GM18511 (cell line): ENCODE data around the gene RACGAP1.
"Not testable (repeated sequence)": the region's sequence is repeated elsewhere in the genome, so short reads cannot be mapped to it uniquely, and the experiment has no call there.

ENCODE experiments used
- ATAC-seq: cut with Tn5 transposase; IDR thresholded peaks from one replicate; pipeline ENCODE4 v1.9.1; 2021; ENCODE audit warnings: mild to moderate bottlenecking, moderate library complexity; ENCODE audit not compliant: unreplicated experiment

RACGAP1 gene

DNA sequence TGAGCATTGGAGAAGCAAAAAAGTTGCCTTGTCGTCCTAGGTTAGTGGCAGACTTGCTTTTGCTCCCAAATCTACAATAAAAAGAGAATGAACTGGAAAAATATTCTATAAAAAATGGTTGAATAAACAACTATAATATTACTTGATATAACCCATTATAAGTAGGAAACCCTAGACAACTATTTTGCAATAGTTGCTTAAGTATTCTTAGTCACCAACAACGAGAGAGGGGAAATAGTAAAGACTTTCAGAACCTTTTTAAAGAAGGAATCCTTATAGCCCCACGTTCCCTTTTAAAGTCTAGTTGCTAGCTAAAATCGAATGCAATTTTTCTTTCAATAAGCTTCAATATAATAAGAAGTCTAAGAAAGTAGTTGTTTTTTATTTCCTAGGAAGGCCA lies 35.0 kb downstream of the RACGAP1 start:
- no peak for ATAC-seq

DNA sequence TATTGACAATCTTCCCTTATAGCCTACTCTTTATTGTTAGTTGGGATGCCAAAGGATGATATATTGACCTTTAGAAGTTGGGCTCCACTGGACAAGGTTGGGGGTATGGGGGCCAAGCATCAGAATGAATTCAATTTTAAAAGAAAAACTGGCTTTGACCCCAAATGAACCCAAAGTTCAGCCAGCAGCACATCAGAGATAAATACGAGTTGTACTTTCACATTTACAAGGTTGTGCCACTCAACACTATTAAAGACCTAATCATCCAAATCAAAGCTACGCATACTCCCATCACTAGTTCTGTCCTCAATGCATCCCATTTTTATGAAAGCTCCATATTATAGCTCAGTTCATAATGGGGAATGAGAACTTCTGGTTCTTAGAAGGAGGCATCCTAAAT lies 35.9 kb downstream of the RACGAP1 start:
- ATAC-seq: not testable (repeated sequence)

DNA sequence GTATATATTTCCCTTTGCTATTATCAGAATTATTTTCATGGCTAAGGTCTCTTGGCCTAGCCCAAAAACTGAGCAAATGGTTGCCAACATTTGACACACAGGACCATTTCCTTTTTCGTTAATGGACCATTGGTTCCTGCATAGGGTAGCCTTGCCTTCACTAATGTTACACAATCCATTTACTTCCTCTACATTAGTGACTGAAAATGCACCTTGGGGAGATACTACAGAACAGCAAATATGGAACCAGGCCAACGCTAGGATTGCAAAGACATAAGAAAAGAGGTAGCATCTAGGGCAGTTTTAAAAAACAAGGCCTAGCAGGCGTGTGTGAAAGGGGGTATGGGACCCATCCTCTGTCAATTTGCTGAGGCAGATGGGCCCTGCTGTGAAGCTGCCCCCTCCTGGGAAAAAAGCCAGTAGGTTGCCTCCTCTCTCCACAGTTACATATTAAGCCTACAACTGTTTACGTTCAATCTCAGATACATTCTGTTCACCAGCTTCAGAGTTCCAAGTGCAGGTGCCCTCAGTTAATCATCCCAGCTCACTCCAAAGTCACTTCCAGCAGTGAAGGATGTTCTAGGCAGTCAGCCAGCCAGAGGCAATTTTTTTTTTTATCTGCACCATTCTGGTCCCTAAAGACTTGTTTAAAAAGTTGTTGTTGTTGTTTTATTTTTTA lies 37.5 kb downstream of the RACGAP1 start:
- no peak for ATAC-seq

DNA sequence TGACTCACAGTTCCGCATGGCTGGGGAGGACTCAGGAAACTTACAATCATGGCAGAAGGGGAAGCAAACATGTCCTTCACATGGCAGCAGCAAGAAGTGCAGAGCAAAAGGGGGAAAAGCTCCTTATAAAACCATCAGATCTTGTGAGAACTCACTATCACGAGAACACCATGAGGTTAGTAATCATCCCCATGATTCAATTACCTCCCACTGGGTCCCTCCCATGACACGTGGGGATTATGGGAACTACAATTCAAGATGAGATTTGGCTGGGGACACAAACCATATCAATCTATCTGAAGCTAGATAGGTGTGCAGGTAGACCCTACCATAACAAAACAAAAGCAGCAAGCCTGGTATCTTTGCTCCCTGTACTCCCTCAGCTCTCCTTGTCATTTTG lies 38.8 kb downstream of the RACGAP1 start:
- not testable (repeated sequence) for ATAC-seq

DNA sequence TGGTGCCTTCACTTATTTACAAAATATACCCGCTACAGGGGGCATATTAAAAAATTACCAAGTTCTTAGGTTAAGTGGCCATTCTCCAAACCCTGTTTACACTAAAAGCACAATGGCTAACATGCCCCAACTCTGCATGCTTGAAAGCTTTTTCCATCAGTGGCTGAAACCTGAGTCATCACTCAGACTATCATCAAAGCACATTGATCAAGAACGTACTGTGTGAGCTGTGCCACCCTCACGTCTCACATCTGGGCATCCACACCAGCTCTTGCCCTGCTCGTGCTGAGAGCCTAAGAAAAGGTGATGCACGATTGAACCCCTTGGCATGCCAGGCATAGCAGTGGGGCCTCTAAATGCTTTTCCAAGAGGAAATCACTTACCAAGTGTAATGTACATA lies 39.3 kb downstream of the RACGAP1 start:
- ATAC-seq: no peak

DNA sequence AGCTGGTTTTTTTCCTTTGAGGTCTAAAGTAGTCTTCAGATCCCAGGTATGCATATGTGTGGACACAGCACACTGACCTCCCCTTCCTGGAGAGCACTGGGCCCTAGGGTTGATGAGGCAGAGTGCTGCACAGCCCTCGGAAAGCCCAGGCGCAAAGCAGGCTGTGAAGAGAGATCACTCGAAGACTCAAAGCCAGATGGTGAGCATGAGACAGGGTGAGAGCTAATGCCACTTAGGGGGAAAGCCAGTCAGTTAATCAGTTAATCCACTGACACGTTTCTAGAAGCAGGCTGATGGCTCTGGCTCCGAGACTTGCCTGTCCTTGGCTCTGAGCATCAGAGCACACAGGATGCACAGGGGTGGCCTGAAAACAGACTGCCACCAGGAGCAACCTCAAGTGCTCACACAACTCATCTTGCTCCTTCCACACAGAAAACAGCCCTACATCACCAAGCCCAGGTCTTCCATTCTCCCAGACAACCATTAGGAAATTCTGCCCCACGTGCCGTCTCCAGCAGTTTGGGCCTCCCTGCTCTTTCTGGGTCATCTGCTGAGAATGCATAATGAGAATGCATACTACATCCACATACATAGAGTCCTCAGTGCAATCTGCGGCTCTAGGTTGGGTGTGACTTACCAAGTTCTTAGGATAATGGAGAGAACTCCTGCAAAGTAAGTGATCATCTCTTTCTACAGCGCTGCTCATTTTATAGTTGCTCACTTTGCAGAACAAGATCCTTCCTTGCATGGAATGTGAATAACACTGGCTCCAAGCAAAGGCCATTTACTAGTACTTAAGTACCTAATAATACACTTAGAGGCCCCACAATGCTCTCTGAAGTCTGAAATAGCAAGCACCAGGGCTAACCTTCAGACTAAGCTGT lies 40.6 kb downstream of the RACGAP1 start:
- no peak for ATAC-seq

DNA sequence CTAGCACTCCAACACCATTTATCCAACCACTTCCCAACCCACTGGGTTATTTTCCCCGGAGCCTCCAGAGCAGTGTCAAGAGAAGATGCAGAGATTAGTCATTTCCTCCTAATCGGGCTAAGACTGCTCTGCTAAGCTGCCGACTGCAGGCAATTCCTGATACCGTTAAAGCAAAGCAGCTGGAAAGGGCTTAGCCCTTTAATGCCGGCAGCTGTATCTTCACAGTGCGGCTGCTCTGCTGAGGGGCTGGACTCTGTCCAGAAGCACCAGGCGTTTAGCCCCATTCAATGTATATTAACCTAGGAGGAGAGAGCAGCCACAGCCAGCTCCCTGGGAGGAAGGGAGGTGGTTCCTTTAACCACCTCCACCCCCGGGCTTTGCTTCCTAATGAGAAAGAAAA lies 41.4 kb downstream of the RACGAP1 start:
- ATAC-seq: no peak

DNA sequence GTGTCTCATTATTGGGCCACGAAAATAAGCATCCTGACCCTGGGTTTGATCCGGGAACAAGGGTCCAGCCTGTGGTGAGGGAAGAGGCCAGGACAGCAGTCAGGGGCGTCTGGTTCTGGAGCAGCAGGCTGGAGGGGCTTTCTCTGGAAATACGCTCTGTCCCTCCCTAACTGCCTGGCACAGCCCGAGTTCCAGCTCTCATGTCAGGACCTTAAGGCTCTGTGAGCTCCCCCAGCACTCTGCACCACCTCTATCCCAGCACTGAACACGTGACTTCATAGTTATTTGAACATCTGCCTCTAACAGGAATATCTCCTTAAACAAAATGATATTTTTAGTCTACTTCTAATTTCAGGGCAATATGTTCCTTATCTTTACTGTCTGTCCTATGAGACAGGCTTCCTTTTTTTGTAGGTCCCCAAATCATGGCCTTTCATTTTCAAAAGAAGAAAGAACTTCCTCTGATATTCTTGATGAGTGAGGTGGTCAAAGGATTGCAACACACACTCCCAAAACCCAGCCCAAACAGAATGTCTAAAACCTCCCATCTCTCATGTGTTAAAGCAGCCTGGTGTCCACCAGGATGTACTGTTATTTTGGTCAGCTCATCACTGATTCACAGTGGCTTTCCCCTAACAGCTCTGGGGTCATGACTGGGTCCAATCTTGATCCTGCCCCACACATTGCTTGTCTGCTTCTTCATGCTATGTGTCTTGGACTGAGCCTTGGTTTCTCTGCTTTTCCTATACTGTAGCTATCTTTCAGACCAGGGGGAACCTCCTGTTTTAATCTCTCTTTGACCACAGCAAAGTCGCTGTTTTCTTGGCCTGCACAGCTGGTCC lies 42.8 kb downstream of the RACGAP1 start:
- no peak for ATAC-seq

DNA sequence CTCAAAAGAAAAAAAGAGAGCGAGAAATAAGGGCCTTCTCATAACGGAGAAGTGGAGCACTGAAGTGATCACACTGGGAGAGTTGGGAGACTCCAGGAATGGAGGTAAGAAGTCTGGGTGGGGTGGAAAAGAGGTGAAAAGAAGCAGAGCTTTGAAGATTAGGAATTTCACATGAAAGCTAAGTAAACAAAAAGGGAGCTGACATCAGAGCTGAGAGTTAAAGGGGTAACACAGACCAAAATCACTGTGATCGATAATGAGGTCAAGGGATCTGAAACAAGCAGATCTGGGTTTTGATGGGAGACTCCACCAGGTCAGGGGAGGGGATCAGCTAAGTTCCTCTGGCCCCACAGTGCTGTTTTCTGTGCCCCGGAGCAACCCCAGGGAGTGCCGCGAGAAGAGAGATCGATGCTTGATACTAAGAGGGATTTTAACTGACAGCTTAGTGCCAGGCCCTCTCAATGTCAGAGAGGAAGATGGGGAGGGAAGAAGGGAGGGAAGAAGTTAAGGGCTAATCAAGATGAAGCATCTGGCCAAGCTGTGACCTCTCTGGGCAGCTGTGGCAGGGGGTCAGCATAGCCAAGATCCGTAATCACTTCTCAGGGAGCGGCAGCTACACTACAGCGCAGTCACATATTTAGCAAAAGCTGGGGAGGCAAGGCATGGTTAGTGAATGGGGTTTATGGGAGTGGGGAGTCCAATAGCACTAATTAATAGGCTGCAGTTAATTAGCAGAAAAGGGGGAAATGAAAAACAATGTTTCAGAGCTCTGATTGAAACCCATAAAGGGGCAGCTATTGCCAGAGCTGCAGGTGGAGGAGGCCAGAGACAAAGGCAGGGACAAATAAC lies 44.6 kb downstream of the RACGAP1 start:
- no peak for ATAC-seq

DNA sequence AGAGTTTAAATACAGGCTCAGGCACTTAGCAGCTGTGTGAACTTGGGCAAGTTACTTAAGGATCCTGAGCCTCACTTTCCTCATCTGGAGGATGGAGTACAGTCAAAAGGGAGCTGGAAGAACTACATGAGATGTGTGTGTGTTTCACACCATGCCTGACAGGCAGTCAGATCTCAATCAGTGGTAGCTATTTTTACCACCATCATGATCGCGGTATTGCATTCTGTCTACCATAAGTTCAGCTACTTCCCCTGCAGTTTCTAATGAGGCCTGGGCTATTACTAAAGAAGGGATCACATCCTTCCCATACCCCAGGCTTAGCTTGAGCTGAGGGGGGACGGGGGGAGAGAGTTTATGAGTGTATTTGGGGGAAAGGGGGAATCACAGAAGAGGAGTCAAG lies 45.5 kb downstream of the RACGAP1 start:
- no peak for ATAC-seq

DNA sequence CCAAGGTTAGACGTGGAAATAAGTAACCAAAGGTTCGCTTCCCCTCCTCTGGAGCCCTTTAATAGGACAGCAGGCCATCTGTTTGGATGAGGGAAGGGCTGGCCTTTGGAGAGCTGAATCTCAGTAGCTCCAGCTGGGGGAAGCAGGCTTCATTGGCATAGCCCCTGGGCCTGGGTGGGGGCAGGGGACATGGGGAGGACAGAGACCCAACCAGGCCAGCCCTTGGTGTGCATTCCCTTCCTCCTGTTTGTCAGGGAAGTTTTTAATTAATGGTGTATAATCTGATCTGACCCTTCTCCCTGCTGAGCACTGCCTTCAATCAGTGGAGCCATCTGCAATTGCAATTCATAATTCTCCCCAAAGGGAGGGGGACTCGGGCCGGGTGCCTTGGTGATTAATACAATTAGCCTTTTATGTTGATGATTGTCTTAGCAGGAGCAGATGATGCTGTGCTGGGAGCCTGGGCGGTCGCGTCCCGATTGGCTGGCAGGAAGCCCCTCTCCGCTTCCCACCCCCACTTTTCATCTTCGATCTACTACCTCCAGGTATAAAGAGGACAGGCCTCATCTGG lies 46.2 kb downstream of the RACGAP1 start:
- no peak for ATAC-seq

DNA sequence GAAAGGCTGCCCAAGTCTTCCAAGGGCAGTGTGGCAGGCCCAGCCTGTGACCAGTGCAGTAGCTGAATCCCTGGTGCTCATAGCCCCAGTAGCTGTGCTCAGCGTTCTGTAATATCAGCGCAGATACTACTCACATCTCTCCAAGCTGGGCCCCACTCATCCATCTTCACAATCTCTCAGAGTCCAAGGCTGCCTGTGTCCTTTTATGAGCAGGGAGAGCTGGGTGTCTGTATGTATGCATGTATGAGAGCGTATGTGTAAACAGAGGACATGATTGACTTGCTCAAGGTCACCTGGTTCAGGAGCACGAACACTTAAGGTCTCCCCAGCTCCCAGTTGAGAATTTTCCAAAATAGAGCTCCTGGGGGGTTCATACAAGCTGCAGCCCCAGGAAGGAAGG lies 47.2 kb downstream of the RACGAP1 start:
- ATAC-seq: no peak

DNA sequence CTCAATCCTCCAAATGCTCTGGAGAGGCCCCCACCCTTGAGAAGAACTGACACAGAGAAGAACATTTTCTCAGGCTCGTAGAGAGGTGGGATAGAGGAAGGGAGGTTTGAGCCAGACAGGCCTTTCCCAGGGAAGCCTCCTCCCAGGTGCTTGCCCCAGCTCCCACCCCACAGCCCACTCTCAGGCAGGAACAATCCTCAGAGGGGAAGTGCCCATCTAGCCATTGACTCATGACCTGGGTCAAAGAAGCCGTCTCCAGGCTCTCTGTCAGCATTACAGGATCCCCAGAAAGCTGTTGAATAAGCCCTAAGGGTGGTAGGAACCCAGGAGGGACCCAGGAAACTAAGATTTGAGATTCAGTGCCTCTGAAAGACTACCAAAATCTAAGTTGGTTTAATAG lies 48.7 kb downstream of the RACGAP1 start:
- ATAC-seq: no peak

DNA sequence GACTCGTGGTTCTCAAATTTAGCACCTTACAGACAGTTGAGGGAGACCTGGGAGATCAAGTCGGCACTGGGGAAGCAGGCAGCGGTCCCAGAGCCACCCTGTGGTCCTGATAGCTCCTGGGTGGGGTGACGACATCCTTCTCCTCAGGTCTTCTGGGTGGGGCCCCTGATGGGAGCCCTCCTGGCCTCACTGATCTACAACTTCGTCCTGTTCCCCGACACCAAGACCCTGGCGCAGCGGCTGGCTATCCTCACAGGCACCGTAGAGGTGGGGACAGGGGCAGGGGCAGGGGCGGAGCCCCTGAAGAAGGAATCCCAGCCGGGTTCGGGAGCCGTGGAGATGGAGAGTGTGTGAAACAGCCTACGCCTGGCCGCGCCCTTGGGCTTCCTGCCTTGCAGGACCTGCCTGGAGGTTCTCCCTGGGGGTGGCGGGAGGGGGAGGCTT lies 50.0 kb downstream of the RACGAP1 start:
- ATAC-seq: no peak

DNA sequence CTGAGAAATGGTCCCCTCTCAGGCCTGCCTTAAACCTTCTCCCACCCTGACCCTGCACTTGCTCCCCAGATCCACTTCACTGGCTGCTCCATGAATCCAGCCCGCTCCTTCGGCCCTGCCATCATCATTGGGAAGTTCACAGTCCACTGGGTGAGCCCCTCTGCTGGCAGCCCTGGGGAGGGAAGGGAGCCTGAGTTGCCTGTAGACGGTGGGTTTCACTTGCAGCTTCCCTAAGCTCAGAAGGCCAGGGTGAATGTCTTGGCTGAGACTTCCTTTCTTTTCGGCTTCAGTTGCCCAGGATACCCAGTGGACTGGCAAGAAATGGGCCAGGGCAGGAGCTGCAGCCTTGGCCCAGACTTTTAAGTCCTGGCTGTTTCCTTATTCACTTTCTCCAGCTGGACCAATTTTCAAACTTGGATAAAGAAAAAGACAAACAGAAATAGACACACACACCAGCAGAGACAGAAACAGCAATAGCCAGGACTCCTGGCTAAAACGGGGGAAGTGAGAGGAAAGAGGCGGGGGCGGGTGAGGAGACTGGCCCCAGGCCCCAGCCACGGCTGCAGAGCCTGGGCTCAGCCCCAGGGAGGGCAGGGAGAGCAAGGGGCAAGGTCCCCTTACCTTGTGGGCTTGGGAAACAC lies 50.5 kb downstream of the RACGAP1 start:
- ATAC-seq: no peak

DNA sequence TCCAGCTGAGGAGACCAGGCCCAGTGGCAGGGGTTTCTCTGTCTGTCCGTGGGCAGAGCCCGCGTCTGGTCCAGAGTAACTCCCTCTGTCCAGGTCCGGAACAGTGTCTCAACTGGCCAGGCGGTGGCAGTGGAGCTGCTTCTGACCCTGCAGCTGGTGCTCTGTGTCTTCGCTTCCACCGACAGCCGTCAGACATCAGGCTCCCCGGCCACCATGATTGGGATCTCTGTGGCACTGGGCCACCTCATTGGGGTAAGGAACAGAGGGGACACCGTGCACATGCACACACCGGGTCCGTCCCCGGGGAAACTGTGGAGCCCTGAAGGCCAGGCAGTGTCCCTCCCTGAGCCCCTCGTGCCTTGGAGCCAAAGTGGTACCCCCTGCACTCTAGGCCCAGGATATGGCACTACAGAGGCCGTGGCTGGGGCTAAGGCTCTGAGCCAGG lies 51.0 kb downstream of the RACGAP1 start:
- ATAC-seq: no peak

DNA sequence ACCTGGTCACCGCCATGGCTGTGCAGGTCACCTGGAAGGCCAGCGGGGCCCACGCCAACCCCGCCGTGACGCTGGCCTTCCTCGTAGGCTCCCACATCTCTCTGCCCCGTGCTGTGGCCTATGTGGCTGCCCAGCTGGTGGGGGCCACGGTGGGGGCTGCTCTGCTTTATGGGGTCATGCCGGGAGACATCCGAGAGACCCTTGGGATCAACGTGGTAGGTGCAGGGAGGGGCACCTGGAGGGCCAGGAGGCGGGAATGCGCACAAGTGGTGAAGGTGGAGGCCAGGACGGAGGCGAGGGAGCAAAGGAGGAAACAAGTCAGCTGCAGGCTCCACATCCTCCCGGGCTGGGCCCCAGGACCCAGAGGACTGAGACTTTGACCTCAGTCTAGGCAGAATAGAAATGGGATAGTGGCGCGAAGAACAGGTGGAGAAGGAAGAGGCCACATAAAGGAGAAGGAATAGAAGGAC lies 51.9 kb downstream of the RACGAP1 start:
- no peak for ATAC-seq

DNA sequence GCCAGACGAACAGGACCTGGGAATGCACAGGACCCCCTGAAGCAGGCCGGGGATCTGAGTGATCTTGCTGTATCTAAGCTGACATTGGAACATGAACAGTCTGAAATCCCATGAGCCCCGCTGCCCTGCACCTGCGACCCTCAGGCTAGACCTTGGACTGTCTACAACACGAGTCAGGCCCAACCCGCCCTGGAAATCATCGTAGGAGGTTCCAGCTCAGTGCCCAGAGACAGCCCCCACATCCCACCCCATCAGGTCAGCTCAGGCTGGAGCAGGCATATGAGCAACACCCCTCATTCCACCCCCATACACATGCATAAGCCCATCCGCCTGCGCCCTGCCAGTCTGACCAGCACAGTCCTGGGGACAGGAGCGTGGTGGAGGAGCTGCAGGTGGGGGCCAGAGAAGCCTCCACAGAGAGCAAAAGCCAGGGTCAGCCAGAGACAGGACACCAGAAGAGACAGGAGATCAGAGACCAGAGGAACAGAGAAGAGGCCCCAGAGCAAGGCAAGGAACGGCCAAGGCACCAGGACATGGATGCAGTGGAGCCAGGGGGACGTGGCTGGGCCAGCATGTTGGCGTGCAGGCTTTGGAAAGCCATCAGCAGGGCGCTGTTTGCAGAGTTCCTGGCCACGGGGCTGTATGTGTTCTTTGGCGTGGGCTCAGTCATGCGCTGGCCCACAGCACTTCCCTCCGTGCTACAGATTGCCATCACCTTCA lies 52.5 kb downstream of the RACGAP1 start, which contains the start of gene AQP6:
TSS of gene AQP6 (plus strand) at position 307 of the 720 bp plus-strand sequence. CDS start at position 534, 227 bp downstream.
- ATAC-seq: no peak

DNA sequence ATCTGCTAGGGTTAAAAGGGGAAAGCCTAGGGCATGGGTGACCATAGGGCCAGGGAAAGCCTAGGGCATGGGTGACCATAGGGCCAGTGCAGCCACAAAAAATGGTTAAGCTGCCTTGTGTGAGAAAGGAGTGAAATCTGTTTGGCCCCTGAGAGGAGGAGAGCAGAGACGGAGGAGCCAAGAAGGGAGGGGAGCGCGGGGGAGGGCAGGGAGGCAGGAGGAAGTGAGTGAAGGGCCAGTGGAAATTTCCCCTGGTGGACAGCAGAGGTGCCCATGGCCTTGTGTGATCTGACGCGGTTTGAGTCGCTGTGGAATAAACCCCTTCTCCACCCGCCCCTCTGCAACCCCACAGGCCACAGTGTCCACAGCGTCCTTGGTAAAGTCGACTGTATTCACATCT lies 53.2 kb downstream of the RACGAP1 start:
- ATAC-seq: no peak
